GM18951 (cell line): ENCODE results near the gene PWWP2B.

Experiments used
- POLR2A ChIP-seq: IDR thresholded peaks from 4 replicates; pipeline ENCODE4 v1.6.1; 2011; ENCODE audit warnings: mild to moderate bottlenecking; ENCODE audit not compliant: insufficient read length, insufficient read depth; ENCODE audit errors: extremely low read depth
- in situ Hi-C: fragments of 300-500 bp; cut with MboI; formaldehyde crosslinking; loops from one replicate; pipeline ENCODE4 v1.12.0; 2022; ENCODE audit warnings: low sequenced_read_pairs, mixed read lengths, inconsistent platforms; ENCODE audit not compliant: unreplicated experiment

Gene PWWP2B

GRCh38 chr10:132447446-132448247 is 50.6 kb downstream of the PWWP2B start:
- in situ Hi-C loops = no loop called here
- no peak for TF ChIP-seq POLR2A

GRCh38 chr10:132448248-132448731 is 51.3 kb downstream of the PWWP2B start:
- no peak for TF ChIP-seq POLR2A
- in situ Hi-C loops = no loop called here

GRCh38 chr10:132449051-132449810 is 52.2 kb downstream of the PWWP2B start:
- TF ChIP-seq POLR2A = no peak
- in situ Hi-C loops = no loop called here

- TF ChIP-seq POLR2A = no peak
- in situ Hi-C loops = loop anchor here (10.0 kb wide), 2 partner anchors 55 to 185 kb away; partner anchors contain the start of gene PWWP2B
Measured at GRCh38 chr10:132449811-132450181, 52.8 kb downstream of the PWWP2B start.

GRCh38 chr10:132450466-132450824 is 53.4 kb downstream of the PWWP2B start:
- no peak for TF ChIP-seq POLR2A
- in situ Hi-C loops = loop anchor here (10.0 kb wide), 2 partner anchors 56 to 184 kb away; partner anchors contain the start of gene PWWP2B

GRCh38 chr10:132450825-132451505 is 54.0 kb downstream of the PWWP2B start:
- in situ Hi-C loops = loop anchor here (10.0 kb wide), 2 partner anchors 56 to 184 kb away; partner anchors contain the start of gene PWWP2B
- TF ChIP-seq POLR2A = no peak

GRCh38 chr10:132451506-132452215 is 54.7 kb downstream of the PWWP2B start:
- in situ Hi-C loops = loop anchor here (10.0 kb wide), 2 partner anchors 57 to 183 kb away; partner anchors contain the start of gene PWWP2B
- TF ChIP-seq POLR2A = no peak

- in situ Hi-C loops = loop anchor here (10.0 kb wide), 2 partner anchors 57 to 183 kb away; partner anchors contain the start of gene PWWP2B
- TF ChIP-seq POLR2A = no peak
Measured at GRCh38 chr10:132452216-132452650, 55.2 kb downstream of the PWWP2B start.

- TF ChIP-seq POLR2A = peak; percentile 28
- in situ Hi-C loops = loop anchor here (10.0 kb wide), 2 partner anchors 58 to 182 kb away; partner anchors contain the start of gene PWWP2B
Measured at GRCh38 chr10:132452651-132453469, 55.9 kb downstream of the PWWP2B start.

- no peak for TF ChIP-seq POLR2A
- in situ Hi-C loops = loop anchor here (10.0 kb wide), 2 partner anchors 59 to 181 kb away; partner anchors contain the start of gene PWWP2B
Measured at GRCh38 chr10:132453470-132453861, 56.5 kb downstream of the PWWP2B start.
